ENCODE measurements around the gene SCGB1D4.

The SCGB1D4 gene

DNA sequence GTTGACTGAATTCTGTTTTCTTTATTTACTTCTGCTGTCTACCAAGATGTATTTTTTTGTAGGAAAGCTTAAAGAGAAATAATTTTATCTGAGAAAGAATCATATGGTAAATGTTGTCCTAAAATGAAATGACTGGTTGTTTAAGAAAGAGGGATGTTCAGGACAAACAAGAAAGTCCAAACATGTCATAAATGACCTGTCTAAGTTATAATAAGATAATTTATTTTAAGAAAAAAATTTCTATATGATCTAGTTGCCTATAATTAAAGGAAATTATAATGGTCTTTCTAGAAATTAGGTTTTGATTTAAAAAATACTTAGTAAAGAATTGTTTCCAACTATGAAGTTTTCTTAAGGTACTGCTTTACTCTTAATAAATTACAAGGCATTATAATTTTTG lies 18.4 kb downstream of the SCGB1D4 start:
- no peak for DNase-seq (ENCODE audit: low read depth in 2 of 3, low spot score in 1 of 3)

DNA sequence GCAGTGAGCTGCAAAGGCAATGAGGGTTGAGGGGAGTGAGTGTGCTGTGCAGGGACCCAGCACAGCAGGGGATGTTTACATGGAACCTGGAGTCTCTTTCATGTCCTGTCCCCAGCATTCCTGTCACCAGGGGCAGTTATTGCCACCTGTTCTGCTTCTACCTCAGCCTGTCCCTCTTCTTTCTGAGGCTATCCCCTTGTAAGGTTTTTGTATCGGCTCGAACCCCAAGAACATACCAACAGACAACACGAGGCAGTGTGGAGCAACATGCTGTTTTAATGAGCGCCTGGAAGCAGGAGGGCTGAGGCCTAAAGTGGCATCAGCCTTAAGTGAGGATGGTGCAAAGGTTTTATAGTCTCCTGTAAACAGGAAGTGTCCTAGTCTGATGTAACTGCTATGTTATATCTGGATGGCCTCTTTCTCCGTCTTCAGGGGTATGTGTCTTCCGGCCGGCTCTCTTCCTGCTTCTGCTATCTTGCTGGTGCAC lies 25.0 kb downstream of the SCGB1D4 start:
- DNase-seq (ENCODE audit: low read depth in 2 of 3, low spot score in 1 of 3): no peak

DNA sequence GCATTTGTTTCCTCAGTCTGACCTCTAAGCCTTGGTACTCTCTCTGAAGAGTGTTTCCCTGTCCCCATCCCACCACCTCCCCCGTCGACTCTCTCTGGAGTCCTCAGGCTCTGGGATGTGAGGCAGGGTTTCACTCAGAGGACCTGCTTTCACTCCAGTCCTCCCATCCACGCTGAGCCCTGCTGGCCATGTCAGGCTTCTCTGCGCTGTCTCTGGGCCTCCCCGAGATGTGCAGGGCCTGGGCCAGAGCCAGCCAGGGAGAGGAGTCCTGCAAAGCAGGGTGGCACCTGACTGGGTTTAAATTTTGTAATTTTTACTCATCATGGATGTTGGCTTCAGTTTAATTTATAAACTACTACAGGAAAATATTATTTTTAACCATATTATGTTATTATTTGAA lies 25.6 kb downstream of the SCGB1D4 start:
- no peak for DNase-seq (ENCODE audit: low read depth in 2 of 3, low spot score in 1 of 3)

DNA sequence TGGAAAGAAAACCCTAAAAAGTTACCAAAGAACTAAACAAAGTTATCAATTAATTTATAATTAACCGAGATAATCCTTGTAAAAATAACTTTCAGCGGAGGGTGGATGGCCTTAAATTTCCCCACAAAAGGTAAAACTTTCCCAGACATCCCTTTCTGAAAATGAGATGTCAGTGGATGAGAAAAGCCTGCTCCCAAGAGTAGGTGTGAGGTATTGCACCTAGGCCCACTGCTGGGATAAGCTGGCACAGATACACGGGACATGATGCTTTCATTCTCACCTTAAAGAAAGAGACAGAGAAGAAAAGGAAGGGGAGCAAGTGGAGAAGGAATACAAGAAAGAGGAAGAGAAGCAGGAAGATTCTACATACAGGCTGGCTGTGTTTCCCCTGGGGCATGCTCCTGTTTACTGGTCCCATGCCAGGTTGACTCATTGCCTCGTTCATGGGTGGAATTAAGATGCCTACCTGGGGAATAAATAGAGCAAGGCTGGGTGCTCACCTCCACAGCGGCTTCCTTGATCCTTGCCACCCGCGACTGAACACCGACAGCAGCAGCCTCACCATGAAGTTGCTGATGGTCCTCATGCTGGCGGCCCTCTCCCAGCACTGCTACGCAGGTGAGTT lies 29.1 kb downstream of the SCGB1D4 start, which contains the start of gene SCGB2A2:
Gene SCGB2A2, plus strand, starts transcription at position 505 of the 625 bp plus-strand sequence. Its CDS starts 59 bp downstream, at position 564.
- no peak for DNase-seq (ENCODE audit: low read depth in 2 of 3, low spot score in 1 of 3)

DNA sequence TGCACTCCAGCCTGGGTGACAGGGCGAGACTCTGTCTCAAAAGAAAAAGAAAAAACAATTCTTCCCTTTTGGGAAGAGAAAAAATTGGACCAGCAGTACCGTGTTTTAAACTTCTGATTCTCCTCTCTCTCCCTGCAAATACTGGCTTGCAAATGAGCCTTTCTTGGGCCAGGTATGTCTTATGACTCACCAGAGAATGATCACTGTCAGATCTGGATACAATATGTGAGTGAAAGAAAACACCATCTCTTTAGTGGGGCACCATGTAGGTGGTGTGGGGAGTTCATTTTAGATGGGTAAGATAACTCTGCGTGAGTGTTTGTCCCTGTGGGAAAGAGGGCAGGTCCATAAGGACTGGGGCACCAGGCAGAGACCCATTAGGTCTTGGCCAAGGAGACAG lies 31.3 kb downstream of the SCGB1D4 start:
- DNase-seq (ENCODE audit: low read depth in 2 of 3, low spot score in 1 of 3): no peak

DNA sequence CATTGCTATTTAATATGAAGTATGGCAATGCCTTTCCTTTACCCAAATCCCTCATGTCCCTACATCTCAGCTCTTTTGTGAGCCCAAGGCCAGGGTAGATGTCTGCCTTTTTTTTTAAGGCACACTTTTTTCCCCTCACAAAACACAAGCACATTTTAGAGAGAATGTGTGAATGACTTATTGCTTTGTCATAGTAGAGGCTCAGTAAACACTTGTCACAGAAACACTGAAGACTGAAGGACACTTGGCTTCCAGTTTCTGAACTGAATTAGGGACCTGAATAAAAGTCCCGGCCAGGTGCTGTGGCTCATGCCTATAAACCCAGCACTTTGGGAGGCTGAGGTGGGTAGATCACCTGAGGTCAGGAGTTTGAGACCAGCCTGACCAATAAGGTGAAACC lies 31.8 kb downstream of the SCGB1D4 start:
- DNase-seq (ENCODE audit: low read depth in 2 of 3, low spot score in 1 of 3): no peak

DNA sequence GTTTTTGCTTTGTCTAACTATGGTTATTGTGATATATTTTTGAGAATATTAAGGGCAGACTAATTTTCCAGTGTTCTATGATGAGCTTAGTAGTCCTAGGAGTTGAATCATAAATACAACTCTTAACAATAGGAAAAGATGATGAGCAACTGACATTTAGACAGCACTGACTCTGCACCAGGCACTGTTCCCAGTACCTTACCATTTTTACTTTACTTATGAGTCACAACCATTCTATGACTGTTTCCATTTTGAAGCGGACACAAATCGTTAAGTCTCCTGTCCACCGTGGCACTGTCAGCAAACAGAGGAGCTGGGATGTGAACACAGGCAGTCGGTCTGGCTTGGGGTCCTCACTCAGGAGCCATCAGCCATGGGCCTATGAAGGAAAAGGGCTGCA lies 32.3 kb downstream of the SCGB1D4 start:
- peak in 1 of 3 donors; percentile 8 for DNase-seq (ENCODE audit: low read depth in 2 of 3, low spot score in 1 of 3)

DNA sequence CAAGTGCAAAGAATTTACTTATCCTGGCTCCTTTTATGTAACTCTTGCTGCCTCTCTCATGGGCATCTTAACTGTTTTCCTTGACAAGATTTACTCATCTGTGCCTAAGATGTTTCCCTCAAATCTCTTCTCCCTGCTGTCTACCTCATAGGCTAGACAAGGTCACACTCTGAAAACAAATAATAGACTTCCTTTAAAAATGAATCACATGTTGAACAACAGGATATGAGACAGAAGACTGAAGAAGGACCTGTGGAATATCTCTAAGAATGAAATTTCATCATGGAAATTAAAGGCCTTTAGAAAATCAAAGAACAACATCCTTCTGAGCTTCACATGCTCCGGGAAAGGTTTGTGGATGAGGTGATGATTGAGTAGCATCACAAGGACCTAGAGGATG lies 34.9 kb downstream of the SCGB1D4 start:
- no peak for DNase-seq (ENCODE audit: low read depth in 2 of 3, low spot score in 1 of 3)

DNA sequence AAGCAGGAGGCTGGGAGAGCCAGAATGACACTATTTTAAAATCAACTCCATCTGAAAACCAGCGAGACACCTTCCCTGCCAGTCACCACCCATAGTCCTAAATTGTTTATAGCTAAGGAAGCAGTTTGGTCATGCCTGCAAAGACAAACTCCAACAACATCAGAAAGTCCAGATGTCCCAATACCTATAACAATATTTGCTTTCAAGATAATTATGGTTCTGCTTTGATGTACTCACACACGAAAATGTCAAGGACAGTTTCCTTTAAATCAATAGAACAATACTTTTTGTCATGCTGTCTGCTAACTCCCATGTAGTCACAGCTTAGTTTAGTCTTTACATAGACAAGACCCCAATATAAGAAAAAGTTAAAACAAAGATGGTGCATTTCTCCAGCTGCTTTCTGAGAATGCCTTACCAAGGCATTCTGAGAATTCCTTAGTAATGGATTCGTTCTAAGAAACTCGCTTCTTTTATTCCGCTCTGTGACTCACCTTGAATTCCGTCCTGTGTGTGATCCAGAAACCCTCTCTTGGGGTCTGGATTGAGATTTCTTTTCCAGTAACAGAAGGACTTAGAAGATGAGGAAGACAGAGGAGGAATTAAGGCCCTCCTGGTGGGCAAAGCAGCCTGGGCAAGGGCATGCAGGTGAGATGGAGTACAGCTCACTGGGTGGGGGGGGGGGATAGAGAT lies 38.5 kb downstream of the SCGB1D4 start:
- no peak for DNase-seq (ENCODE audit: low read depth in 2 of 3, low spot score in 1 of 3)

DNA sequence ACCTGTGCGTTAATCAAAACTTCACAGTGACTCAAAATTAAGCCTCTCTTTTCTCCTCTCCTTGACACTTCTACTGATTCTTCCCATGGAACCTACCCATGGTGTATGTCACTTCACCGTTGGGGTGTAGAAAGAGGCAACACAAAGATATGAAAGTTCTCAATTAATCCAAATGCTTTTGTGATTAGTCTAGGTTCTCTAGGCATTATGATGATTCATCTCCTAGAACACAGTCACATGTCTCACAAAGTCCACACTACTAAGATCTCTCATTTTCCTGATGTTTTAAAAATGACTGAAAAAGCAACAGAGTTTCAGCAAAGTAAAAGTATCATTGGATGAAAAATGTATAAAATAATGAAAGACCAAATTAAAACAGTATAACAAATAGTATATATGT lies 42.6 kb downstream of the SCGB1D4 start:
- DNase-seq (ENCODE audit: low read depth in 2 of 3, low spot score in 1 of 3): no peak

DNA sequence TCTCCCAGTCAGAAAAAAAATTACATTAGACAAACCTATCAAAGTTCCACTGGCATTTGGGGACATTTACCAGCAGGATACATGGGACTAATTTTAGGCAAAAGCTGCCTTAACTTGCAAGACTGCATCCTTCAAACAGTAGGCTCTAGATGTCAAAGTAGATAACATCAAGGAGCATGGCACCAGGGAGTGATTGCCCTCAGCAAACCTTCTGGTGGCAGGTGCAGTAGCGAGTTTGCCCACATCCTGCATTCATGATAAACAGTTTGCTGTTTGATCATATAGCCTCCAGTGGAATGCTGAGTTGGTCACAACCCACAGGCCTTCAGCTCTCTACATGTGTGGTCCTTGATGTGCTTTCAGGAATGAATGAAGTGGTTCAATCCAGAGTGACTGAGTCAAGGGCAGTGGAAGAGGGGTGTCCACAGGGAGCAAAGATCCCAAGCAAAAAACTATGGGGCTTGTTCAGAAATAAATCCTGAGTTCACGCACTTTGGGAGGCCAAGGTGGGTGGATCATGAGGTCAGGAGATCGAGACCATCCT lies 44.8 kb downstream of the SCGB1D4 start:
- DNase-seq (ENCODE audit: low read depth in 2 of 3, low spot score in 1 of 3): no peak

DNA sequence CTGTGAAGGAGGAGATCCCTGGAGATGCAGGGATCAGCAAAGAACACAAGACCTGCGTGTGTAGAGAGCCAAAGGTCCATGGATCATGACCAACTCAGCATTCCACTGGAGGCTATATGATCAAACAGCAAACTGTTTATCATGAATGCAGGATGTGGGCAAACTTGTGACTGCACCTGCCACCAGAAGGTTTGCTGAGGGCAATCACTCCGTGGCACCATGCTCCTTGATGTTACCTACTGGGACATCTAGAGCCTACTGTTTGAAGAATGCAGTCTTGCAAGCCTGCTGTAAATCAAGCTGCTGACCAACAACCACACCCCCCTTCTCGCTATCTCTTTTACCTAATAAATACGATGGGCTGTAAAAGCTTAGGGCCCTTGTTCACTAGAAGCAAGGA lies 47.2 kb downstream of the SCGB1D4 start:
- DNase-seq (ENCODE audit: low read depth in 2 of 3, low spot score in 1 of 3): no peak

Data from stimulated activated CD4-positive, alpha-beta T cell treated with anti-CD3 and anti-CD28 coated beads, Interleukin-12 subunit alpha, Interleukin-12 subunit beta, amount 100 ng/mL, for 48 hours (primary cell).